ENCODE data around the gene HMX2. TPM values are rescaled to one million over a fixed set of nuclear protein-coding genes. Genes with fewer than 3 reads are reported as not detected.
A peak's percentile ranks its signal among the peaks of the same experiment; 100 is the strongest.

The HMX2 gene
- total and polyA plus RNA-seq, 7 donors: 0.27 to 0.55 (median 0.36) TPM; not detected in 3

GRCh38 chr10:123153486-123154091 lies 5.7 kb downstream of the HMX2 start:
- no peak for DNase-seq
- Histone ChIP-seq H3K27ac (no peak overlapping the region), H3K4me3 (peak overlapping the region in 1 of 4 donors; percentile 90), H3K4me1 (peaks cover 0 to 52% (median 42%) of the 10 kb centered on the region in 4 donors), H3K27me3 (peaks cover 30 to 50% (median 45%) of the 10 kb centered on the region in 3 donors), H3K36me3 (peaks cover 0 to 29% (median 9%) of the 10 kb centered on the region in 4 donors), H3K9me3 (no peaks in the 10 kb centered on the region)
- intact Hi-C loops (cut with DNase I): loop anchor here (2.0 kb wide), 1 partner anchor 145 kb away; the partner anchor contains the start of genes ACADSB and IKZF5
- WGBS, 2 donors: 30 to 38% methylated on average over 9 of the region's 9 CpGs
- TF ChIP-seq, protein P1, sequence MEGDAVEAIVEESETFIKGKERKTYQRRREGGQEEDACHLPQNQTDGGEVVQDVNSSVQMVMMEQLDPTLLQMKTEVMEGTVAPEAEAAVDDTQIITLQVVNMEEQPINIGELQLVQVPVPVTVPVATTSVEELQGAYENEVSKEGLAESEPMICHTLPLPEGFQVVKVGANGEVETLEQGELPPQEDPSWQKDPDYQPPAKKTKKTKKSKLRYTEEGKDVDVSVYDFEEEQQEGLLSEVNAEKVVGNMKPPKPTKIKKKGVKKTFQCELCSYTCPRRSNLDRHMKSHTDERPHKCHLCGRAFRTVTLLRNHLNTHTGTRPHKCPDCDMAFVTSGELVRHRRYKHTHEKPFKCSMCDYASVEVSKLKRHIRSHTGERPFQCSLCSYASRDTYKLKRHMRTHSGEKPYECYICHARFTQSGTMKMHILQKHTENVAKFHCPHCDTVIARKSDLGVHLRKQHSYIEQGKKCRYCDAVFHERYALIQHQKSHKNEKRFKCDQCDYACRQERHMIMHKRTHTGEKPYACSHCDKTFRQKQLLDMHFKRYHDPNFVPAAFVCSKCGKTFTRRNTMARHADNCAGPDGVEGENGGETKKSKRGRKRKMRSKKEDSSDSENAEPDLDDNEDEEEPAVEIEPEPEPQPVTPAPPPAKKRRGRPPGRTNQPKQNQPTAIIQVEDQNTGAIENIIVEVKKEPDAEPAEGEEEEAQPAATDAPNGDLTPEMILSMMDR (IDR thresholded peaks at IDR 0.05): no peak
- no peak for TF ChIP-seq POLR2A (IDR thresholded peaks at IDR 0.05)
- TF ChIP-seq EP300 (IDR thresholded peaks at IDR 0.05): no peak
- no peak for TF ChIP-seq POLR2AphosphoS5 (IDR thresholded peaks at IDR 0.05)

GRCh38 chr10:123154092-123154710 lies 6.3 kb downstream of the HMX2 start, which contains the start of gene BUB3:
Gene BUB3 (plus strand): TSS chr10:123154402. CDS start chr10:123154918, 516 bp downstream.
- intact Hi-C loops (cut with DNase I): loop anchor here (2.0 kb wide), 1 partner anchor 145 kb away; the partner anchor contains the start of genes ACADSB and IKZF5
- peak within 1 kb of the TSS; percentile 93 to 96 (median 94) for H3K27ac ChIP-seq
- 0% methylated on average over 50 of the region's 50 CpGs for WGBS, 2 donors
- peaks cover 0 to 46% (median 37%) of the 10 kb centered on the region in 4 donors for H3K4me1 ChIP-seq
- peaks cover 24 to 44% (median 39%) of the 10 kb centered on the region in 3 donors for H3K27me3 ChIP-seq
- TF ChIP-seq POLR2A (IDR thresholded peaks at IDR 0.05) (peak; percentile 68 to 82), POLR2AphosphoS5 (IDR thresholded peaks at IDR 0.05) (peak; percentile 92 to 93 (median 92)), EP300 (IDR thresholded peaks at IDR 0.05) (no peak)
- TF ChIP-seq, protein P1 (IDR thresholded peaks at IDR 0.05): peak in 2 of 4 experiments; percentile 19 to 20
- peak within 1 kb of the TSS; percentile 90 to 99 (median 99) for H3K4me3 ChIP-seq
- H3K36me3 ChIP-seq: peaks cover 0 to 30% (median 9%) of the 10 kb centered on the region in 4 donors
- H3K9me3 ChIP-seq: no peaks in the 10 kb centered on the region
- peak; percentile 99 for DNase-seq

- TF ChIP-seq POLR2A (IDR thresholded peaks at IDR 0.05): no peak
- TF ChIP-seq POLR2AphosphoS5 (IDR thresholded peaks at IDR 0.05): no peak
- TF ChIP-seq EP300 (IDR thresholded peaks at IDR 0.05): no peak
- TF ChIP-seq, protein P1 (IDR thresholded peaks at IDR 0.05): no peak
- DNase-seq: no peak
- peaks cover 17 to 37% (median 32%) of the 10 kb centered on the region in 3 donors for H3K27me3 ChIP-seq
- H3K36me3 ChIP-seq: peaks cover 0 to 30% (median 9%) of the 10 kb centered on the region in 4 donors
- 2 to 6% methylated on average over 49 of the region's 49 CpGs for WGBS, 2 donors
- peak overlapping the region; percentile 90 to 99 (median 99) for H3K4me3 ChIP-seq
- no peaks in the 10 kb centered on the region for H3K9me3 ChIP-seq
- intact Hi-C loops (cut with DNase I): loop anchor here (2.0 kb wide), 1 partner anchor 146 kb away; the partner anchor contains the start of genes ACADSB and IKZF5
- H3K4me1 ChIP-seq: peaks cover 0 to 39% (median 30%) of the 10 kb centered on the region in 4 donors
- H3K27ac ChIP-seq: peak overlapping the region; percentile 93 to 96 (median 94)
These were observed 7.0 kb downstream of the HMX2 start for GRCh38 chr10:123154711-123155505.

- peaks cover 3 to 38% (median 12%) of the 10 kb centered on the region in 4 donors for H3K36me3 ChIP-seq
- DNase-seq: no peak
- no peaks in the 10 kb centered on the region for H3K9me3 ChIP-seq
- whole genome bisulfite sequencing, 2 donors: 89 to 94% methylated on average over 2 of the region's 2 CpGs
- TF ChIP-seq, protein P1 (IDR thresholded peaks at IDR 0.05): no peak
- no peak for TF ChIP-seq POLR2AphosphoS5 (IDR thresholded peaks at IDR 0.05)
- no peak for TF ChIP-seq POLR2A (IDR thresholded peaks at IDR 0.05)
- no peak for TF ChIP-seq EP300 (IDR thresholded peaks at IDR 0.05)
- intact Hi-C loops (cut with DNase I): no loop called here
- H3K27ac ChIP-seq: no peak overlapping the region
- no peak overlapping the region for H3K4me3 ChIP-seq
- H3K27me3 ChIP-seq: peaks cover 6 to 25% (median 20%) of the 10 kb centered on the region in 3 donors
- H3K4me1 ChIP-seq: peaks cover 0 to 28% (median 19%) of the 10 kb centered on the region in 4 donors
These were observed 8.1 kb downstream of the HMX2 start for GRCh38 chr10:123156078-123156477.
